Bronchus fibroblast of lung (primary cell): ENCODE results near the gene RAB3GAP1. TPM values are rescaled to one million over a fixed set of nuclear protein-coding genes. Genes with fewer than 3 reads are reported as not detected.

Experiments used
- total RNA-seq: library from RNA; depleted of rRNA; stranded (reverse); fragments of >200 nt; gene quantifications from 2 replicates; pipeline ENCODE4 v1.2.3, GENCODE V29; 2015

RAB3GAP1 gene
- total RNA-seq = 17.4 and 20.0 TPM in 2 replicates

GRCh38 chr2:135052042-135052876, at the start of gene RAB3GAP1:
RAB3GAP1 (plus strand) TSS chr2:135052292; CDS start chr2:135052308, 16 bp downstream.

GRCh38 chr2:135047300-135047699, 4.8 kb upstream of the RAB3GAP1 start, which contains the start of gene MAP3K19:
MAP3K19 (minus strand) TSS chr2:135047447; CDS start chr2:135024647, 22,800 bp downstream.

Other genes with a start within 250 kb of the RAB3GAP1 start
- gene ACMSD, start 213.7 kb upstream of the RAB3GAP1 start, total RNA-seq = not detected in 2 replicates
- 7.2 and 7.4 TPM in 2 replicates for gene CCNT2, start 133.5 kb upstream of the RAB3GAP1 start, total RNA-seq
- gene MAP3K19, start 4.8 kb upstream of the RAB3GAP1 start, total RNA-seq = not detected in 2 replicates